Coronary artery (tissue), 2 donors: ENCODE measurements around the gene VWA8.
A peak's percentile ranks its signal among the peaks of the same experiment; 100 is the strongest.
"Not testable (repeated sequence)": the region's sequence is repeated elsewhere in the genome, so short reads cannot be mapped to it uniquely, and the experiment has no call there.

Experiments
- DNase-seq: peaks from one replicate; pipeline ENCODE4 v3.0.0-alpha.2; 2017; ENCODE audit warnings: low spot score
- H3K27ac ChIP-seq, 2 donors: fragments of 200-600 bp; sonication (generic); one replicate each; pipeline ENCODE4 v1.5.1; 2016 to 2019
- H3K4me3 ChIP-seq: fragments of 200-600 bp; sonication (generic); 2 replicates; pipeline ENCODE4 v1.5.1; 2016; ENCODE audit warnings: mild to moderate bottlenecking, moderate library complexity
- CTCF ChIP-seq: fragments of 200-600 bp; sonication (generic); IDR thresholded peaks from one replicate; pipeline ENCODE4 v1.5.1; 2019; ENCODE audit warnings: antibody characterized with exemption

Gene VWA8

GRCh38 chr13:41917641-41918040 is 43.3 kb downstream of the VWA8 start:
- DNase-seq, result no peak
- no peak overlapping the region for H3K27ac ChIP-seq
- TF ChIP-seq CTCF, result no peak

DNA sequence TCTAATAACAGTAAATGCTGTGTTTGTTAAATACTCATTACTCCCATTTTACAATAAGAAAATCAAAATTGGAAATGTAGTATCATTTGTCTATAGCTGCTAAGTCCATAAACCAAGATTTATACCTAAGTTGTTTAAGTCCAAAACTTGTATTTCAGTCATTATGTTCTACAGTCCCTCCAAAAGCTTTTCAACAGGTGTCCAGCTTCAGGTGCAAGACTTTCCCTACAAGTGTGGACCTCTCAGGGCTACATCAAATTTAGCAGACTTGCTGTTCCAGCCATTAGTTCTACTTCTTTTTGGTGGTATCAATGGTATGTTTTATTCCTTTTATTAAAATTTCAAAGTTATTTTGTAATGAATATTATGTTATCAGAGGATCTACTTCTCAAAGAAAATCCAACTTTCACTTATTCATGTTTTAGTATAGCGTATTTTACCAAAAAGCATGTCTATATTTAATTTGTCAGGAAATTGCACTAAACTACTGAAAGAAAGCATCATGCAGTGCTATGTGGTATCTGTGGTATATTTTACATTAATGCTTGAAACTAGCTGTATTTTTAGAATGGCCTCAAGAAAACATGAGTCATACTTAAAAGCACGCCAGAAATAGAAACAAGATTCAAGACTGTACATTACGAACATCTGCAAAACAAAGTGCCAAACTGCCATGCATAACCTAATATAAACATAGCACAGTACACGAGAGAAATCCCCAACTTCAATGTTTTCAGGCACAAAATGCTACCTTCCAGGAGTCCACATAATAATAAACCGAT is 44.5 kb downstream of the VWA8 start:
- DNase-seq, result no peak
- no peak for TF ChIP-seq CTCF
- H3K27ac ChIP-seq, result no peak overlapping the region

More at GRCh38 chr13:41917641-41918040, 43.3 kb downstream of the VWA8 start:
- H3K4me3 ChIP-seq, result no peak overlapping the region

GRCh38 chr13:41915081-41915480 is 45.8 kb downstream of the VWA8 start:
- Histone ChIP-seq H3K4me3 (no peak overlapping the region), H3K27ac (no peak overlapping the region)
- TF ChIP-seq CTCF, result no peak
- DNase-seq, result no peak

More for the DNA sequence above, 44.5 kb downstream of the VWA8 start:
- H3K4me3 ChIP-seq, result peak overlapping the region; percentile 22

DNA sequence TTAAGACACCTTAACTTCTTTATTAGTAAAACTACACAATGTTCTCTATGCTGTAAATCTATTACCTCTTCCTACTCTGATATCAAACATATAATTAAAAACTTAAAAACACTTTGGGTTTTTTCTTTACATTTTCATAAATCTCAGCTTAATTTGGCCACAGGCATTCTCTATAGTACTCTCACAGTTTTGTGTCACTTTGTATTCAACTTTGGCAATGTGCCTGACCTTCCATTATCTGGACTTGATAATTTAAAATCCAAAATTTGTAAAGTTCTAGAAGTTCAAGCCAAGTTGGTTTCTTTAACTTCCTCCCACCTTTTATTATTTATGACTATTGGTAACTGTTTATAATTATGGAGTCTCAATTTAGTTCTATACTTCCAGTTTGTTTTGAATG is 46.4 kb downstream of the VWA8 start:
- H3K4me3 ChIP-seq, result no peak overlapping the region
- TF ChIP-seq CTCF, result no peak
- DNase-seq, result no peak
- no peak overlapping the region for H3K27ac ChIP-seq

DNA sequence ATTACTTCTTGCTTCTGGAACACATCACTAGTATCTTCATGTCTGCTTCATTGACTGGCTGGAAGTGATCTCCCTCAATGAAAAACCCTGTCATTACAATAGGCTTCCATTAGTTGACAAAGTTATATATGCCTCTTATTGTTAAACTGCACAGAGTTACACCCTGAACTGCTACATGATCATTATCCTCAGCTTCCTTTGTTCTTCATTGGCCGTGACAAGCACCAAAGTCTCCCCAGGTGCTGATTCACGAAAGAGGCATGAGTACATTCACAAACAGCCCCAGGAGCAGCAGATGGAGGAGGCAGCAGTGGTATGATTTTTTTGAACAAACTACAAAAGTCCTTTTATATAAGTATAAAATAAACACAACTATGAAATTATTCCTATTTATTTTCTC is 51.4 kb downstream of the VWA8 start:
- no peak for DNase-seq
- H3K27ac ChIP-seq, result no peak overlapping the region
- no peak overlapping the region for H3K4me3 ChIP-seq
- no peak for TF ChIP-seq CTCF

DNA sequence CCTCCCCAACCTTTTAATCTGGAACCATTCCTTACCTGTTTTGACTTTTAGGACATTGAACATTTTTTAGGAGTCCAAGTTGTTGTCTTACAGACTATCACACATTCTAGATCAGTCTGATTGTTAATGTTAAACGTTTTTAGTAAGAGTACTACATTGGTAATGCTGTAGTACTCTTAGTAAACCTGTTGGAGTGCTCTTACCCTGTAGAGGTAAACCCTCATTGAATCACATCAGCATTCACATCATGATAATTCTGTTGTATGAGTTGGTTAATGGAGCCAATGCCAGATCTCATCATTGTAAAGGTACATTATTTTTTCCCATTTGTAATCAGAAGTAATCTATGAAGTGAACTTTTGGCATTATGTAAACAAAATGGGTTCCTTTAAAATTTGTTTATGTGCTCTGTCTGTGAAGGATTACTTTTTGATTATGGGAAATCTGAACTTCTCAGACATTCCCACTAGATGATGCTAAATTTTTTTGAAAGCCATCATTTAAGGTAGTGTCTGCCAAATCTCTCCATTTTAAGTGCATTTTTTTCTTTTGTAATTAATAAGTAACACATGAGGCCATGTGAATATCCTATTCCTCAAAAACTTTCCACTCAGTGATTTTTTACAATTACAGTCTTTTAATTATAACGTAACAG is 55.2 kb downstream of the VWA8 start:
- no peak for TF ChIP-seq CTCF
- H3K4me3 ChIP-seq, result no peak overlapping the region
- DNase-seq, result no peak
- H3K27ac ChIP-seq, result no peak overlapping the region

- TF ChIP-seq CTCF, result no peak
- Histone ChIP-seq H3K27ac (no peak overlapping the region), H3K4me3 (no peak overlapping the region)
- no peak for DNase-seq
Observed at GRCh38 chr13:41900918-41901317, 60.0 kb downstream of the VWA8 start.

GRCh38 chr13:41898411-41898810 is 62.5 kb downstream of the VWA8 start:
- H3K4me3 ChIP-seq, DNase-seq, H3K27ac ChIP-seq: not testable (repeated sequence)
